ENCODE measurements around the gene CLIP4. TPM values are rescaled to one million over a fixed set of nuclear protein-coding genes. Genes with fewer than 3 reads are reported as not detected.
"Not testable (repeated sequence)": the region's sequence is repeated elsewhere in the genome, so short reads cannot be mapped to it uniquely, and the experiment has no call there.

Gene CLIP4
- total RNA-seq, 1 experiment from 2014 or later, result 15.9 TPM

- DNase-seq (ENCODE audit: low read depth), result no peak
Measured at GRCh38 chr2:29097569-29097968, 17.6 kb upstream of the CLIP4 start.

- no peak for DNase-seq (ENCODE audit: low read depth)
Measured at GRCh38 chr2:29100564-29100963, 14.7 kb upstream of the CLIP4 start.

- no peak for DNase-seq (ENCODE audit: low read depth)
Measured at GRCh38 chr2:29104688-29105087, 10.5 kb upstream of the CLIP4 start.

GRCh38 chr2:29105375-29105774 is 9.8 kb upstream of the CLIP4 start:
- DNase-seq (ENCODE audit: low read depth), result no peak

GRCh38 chr2:29106256-29106655 is 9.0 kb upstream of the CLIP4 start:
- no peak for DNase-seq (ENCODE audit: low read depth)

GRCh38 chr2:29106980-29107388 is 8.2 kb upstream of the CLIP4 start:
- peak; percentile 84 for DNase-seq (ENCODE audit: low read depth)

GRCh38 chr2:29107547-29107946 is 7.7 kb upstream of the CLIP4 start:
- not testable (repeated sequence) for DNase-seq (ENCODE audit: low read depth)

- peak; percentile 94 for DNase-seq (ENCODE audit: low read depth)
Measured at GRCh38 chr2:29108225-29108624, 7.0 kb upstream of the CLIP4 start.

GRCh38 chr2:29109246-29109645 is 6.0 kb upstream of the CLIP4 start:
- no peak for DNase-seq (ENCODE audit: low read depth)

GRCh38 chr2:29110916-29111535 is 4.2 kb upstream of the CLIP4 start:
- DNase-seq (ENCODE audit: low read depth), result peak; percentile 50

- no peak for DNase-seq (ENCODE audit: low read depth)
Measured at GRCh38 chr2:29112379-29112778, 2.8 kb upstream of the CLIP4 start.

GRCh38 chr2:29113027-29113686 is 2.1 kb upstream of the CLIP4 start:
- no peak for DNase-seq (ENCODE audit: low read depth)

- DNase-seq (ENCODE audit: low read depth), result peak; percentile 81
Measured at GRCh38 chr2:29113891-29114321, 1.3 kb upstream of the CLIP4 start.

- DNase-seq (ENCODE audit: low read depth), result no peak
Measured at GRCh38 chr2:29114586-29114945, 649 bp upstream of the CLIP4 start.

- DNase-seq (ENCODE audit: low read depth), result peak; percentile 82
Measured at GRCh38 chr2:29115797-29116781, 874 bp downstream of the CLIP4 start.

GRCh38 chr2:29117636-29118303 is 2.6 kb downstream of the CLIP4 start:
- DNase-seq (ENCODE audit: low read depth), result peak; percentile 85

- DNase-seq (ENCODE audit: low read depth), result no peak
Measured at GRCh38 chr2:29119211-29119610, 4.0 kb downstream of the CLIP4 start.

GRCh38 chr2:29120846-29121245 is 5.6 kb downstream of the CLIP4 start:
- DNase-seq (ENCODE audit: low read depth), result no peak

- DNase-seq (ENCODE audit: low read depth), result peak; percentile 90
Measured at GRCh38 chr2:29123617-29124349, 8.6 kb downstream of the CLIP4 start.

- no peak for DNase-seq (ENCODE audit: low read depth)
Measured at GRCh38 chr2:29124504-29124903, 9.3 kb downstream of the CLIP4 start.

- no peak for DNase-seq (ENCODE audit: low read depth)
Measured at GRCh38 chr2:29129586-29130281, 14.5 kb downstream of the CLIP4 start.

All from M059J (cell line).